Stimulated activated CD8-positive, alpha-beta memory T cell treated with anti-CD3 and anti-CD28 coated beads, Interleukin-15, amount 100 ng/mL, for 24 hours (primary cell): Measurements from ENCODE around the gene ZBTB7B.

Source experiments
- DNase-seq: peaks from one replicate; pipeline ENCODE4 v3.0.0-alpha.2; 2020; ENCODE audit warnings: low read depth

ZBTB7B gene

GRCh38 chr1:155017041-155017945 is 14.7 kb downstream of the ZBTB7B start:
- peak; percentile 80 for DNase-seq

GRCh38 chr1:155017946-155018316 is 15.3 kb downstream of the ZBTB7B start:
- DNase-seq, result no peak

- no peak for DNase-seq
Observed at GRCh38 chr1:155018617-155019348, 16.2 kb downstream of the ZBTB7B start.

- no peak for DNase-seq
Observed at GRCh38 chr1:155019377-155020245, 17.0 kb downstream of the ZBTB7B start.

GRCh38 chr1:155022136-155022926 is 19.7 kb downstream of the ZBTB7B start:
- no peak for DNase-seq

- no peak for DNase-seq
Observed at GRCh38 chr1:155022927-155023236, 20.3 kb downstream of the ZBTB7B start.

- DNase-seq, result no peak
Observed at GRCh38 chr1:155023627-155024026, 21.0 kb downstream of the ZBTB7B start.

GRCh38 chr1:155024315-155024714 is 21.7 kb downstream of the ZBTB7B start:
- no peak for DNase-seq

GRCh38 chr1:155026154-155026553 is 23.6 kb downstream of the ZBTB7B start:
- no peak for DNase-seq

GRCh38 chr1:155026588-155026987 is 24.0 kb downstream of the ZBTB7B start:
- no peak for DNase-seq

GRCh38 chr1:155029513-155030242 is 27.1 kb downstream of the ZBTB7B start:
- DNase-seq, result no peak

- no peak for DNase-seq
Observed at GRCh38 chr1:155030243-155030795, 27.7 kb downstream of the ZBTB7B start.

- DNase-seq, result no peak
Observed at GRCh38 chr1:155030899-155031298, 28.3 kb downstream of the ZBTB7B start.

GRCh38 chr1:155032886-155033285 is 30.3 kb downstream of the ZBTB7B start:
- no peak for DNase-seq

- DNase-seq, result no peak
Observed at GRCh38 chr1:155033524-155033923, 30.9 kb downstream of the ZBTB7B start, which contains the start of the genes DCST1 and DCST2. TSS of gene DCST1 (plus strand) at chr1:155033824. CDS start at chr1:155034037, 213 bp downstream. TSS of gene DCST2 (minus strand) at chr1:155033781. CDS start at chr1:155033701, 80 bp downstream.

- DNase-seq, result no peak
Observed at GRCh38 chr1:155034318-155035208, 32.0 kb downstream of the ZBTB7B start.

- no peak for DNase-seq
Observed at GRCh38 chr1:155035936-155036335, 33.3 kb downstream of the ZBTB7B start.

GRCh38 chr1:155037043-155037442 is 34.4 kb downstream of the ZBTB7B start:
- DNase-seq, result no peak

- DNase-seq, result no peak
Observed at GRCh38 chr1:155037851-155038441, 35.3 kb downstream of the ZBTB7B start.
